ENCODE measurements around the gene HNRNPH3.

GRCh38 chr10:68302503-68302823 lies 29.4 kb upstream of the HNRNPH3 start:
- TF ChIP-seq CTCF (IDR thresholded peaks at IDR 0.05) (peak; percentile 48), REST (IDR thresholded peaks at IDR 0.05; ENCODE audit: insufficient read depth in 1 of 2, low read depth in 2 of 2, low read length in 1 of 2) (no peak), POLR2AphosphoS5 (IDR thresholded peaks at IDR 0.05; ENCODE audit: low read depth, low read length) (no peak)

Data from Panc1 (cell line).